ENCODE measurements around the gene PDE8B. TPM values are rescaled to one million over a fixed set of nuclear protein-coding genes. Genes with fewer than 3 reads are reported as not detected.

PDE8B gene
- total and polyA plus RNA-seq, 2 donors from 2014 or later: 3.7 to 4.5 TPM

Other genes with a start within 250 kb of the PDE8B start
- 23.0 TPM for gene AGGF1, start 180.3 kb upstream of the PDE8B start, total RNA-seq
- gene AGGF1, start 180.3 kb upstream of the PDE8B start, polyA plus RNA-seq (ENCODE audit: insufficient read depth, low read depth, low replicate concordance): 10.5 TPM
- gene ZBED3, start 123.4 kb upstream of the PDE8B start, total RNA-seq: 20.7 TPM
- 8.9 TPM for gene ZBED3, start 123.4 kb upstream of the PDE8B start, polyA plus RNA-seq (ENCODE audit: insufficient read depth, low read depth, low replicate concordance)

Measured in kidney (tissue), 2 donors.